ENCODE data around the gene LYPD8.

GRCh38 chr1:248788327-248788726 lies 32.8 kb upstream of the LYPD8 start:
- TF ChIP-seq LEF1 (IDR thresholded peaks at IDR 0.05), result no peak
- TF ChIP-seq ZNF830 (CRISPR knock-in tag; IDR thresholded peaks at IDR 0.05), result no peak
- no peak for TF ChIP-seq MAFG (tag; conservative IDR thresholded peaks at IDR 0.05)
- TF ChIP-seq SMAD3 (CRISPR knock-in tag; conservative IDR thresholded peaks at IDR 0.05), result no peak
- no peak for TF ChIP-seq RFX5 (IDR thresholded peaks at IDR 0.05; ENCODE audit: low read depth, low read length)
- no peak for TF ChIP-seq SIN3A (IDR thresholded peaks at IDR 0.05; ENCODE audit: borderline replicate concordance in 2 of 2, control insufficient read depth in 1 of 2, low read depth in 2 of 2, low read length in 2 of 2)
- no peak for TF ChIP-seq ZNF354B (CRISPR knock-in tag; IDR thresholded peaks at IDR 0.05)
- no peak for TF ChIP-seq NFYB (IDR thresholded peaks at IDR 0.05; ENCODE audit: extremely low read depth, insufficient read length)
- TF ChIP-seq GATA2 (CRISPR knock-in tag; IDR thresholded peaks at IDR 0.05), result no peak
- TF ChIP-seq CBX1 (IDR thresholded peaks at IDR 0.05; ENCODE audit: low read depth), result no peak
- no peak for TF ChIP-seq GTF2F1 (IDR thresholded peaks at IDR 0.05; ENCODE audit: low read depth, low read length)
- TF ChIP-seq CTCF (IDR thresholded peaks at IDR 0.05 in 2 of 3, conservative IDR thresholded peaks at IDR 0.05 in 1 of 3; ENCODE audit: insufficient read depth in 2 of 3, low read depth in 1 of 3, low read length in 3 of 3), result no peak
- no peak for TF ChIP-seq IFI16 (CRISPR knock-in tag; IDR thresholded peaks at IDR 0.05)

Data from K562 (cell line).